Neutrophil (primary cell): ENCODE results near the gene UNC80.

Source experiments
- H3K27ac ChIP-seq: fragments of 200-600 bp; sonication (generic); 2 replicates; pipeline ENCODE4 v1.5.1; 2016; ENCODE audit warnings: mild to moderate bottlenecking, moderate library complexity
- H3K27me3 ChIP-seq: fragments of 200-600 bp; sonication (generic); 2 replicates; pipeline ENCODE4 v1.6.0; 2016; ENCODE audit warnings: mild to moderate bottlenecking
- H3K36me3 ChIP-seq: fragments of 200-600 bp; sonication (generic); 2 replicates; pipeline ENCODE4 v1.5.1; 2017
- H3K4me1 ChIP-seq, 2 experiments: fragments of 200-600 bp in 1 of 2; sonication (generic) in 1 of 2; 1 replicate in 1 of 2; 2 replicates in 1 of 2; pipeline versions ENCODE4 v1.5.1 to v1.6.1; 2013 to 2016; ENCODE audit warnings: low read depth in 1 of 2, low read length in 1 of 2, mild to moderate bottlenecking in 1 of 2, moderate library complexity in 1 of 2; ENCODE audit not compliant: control insufficient read depth in 1 of 2, insufficient read depth in 1 of 2
- H3K4me3 ChIP-seq, 2 experiments: fragments of 200-600 bp in 1 of 2; sonication (generic) in 1 of 2; 1 replicate in 1 of 2; 2 replicates in 1 of 2; pipeline ENCODE4 v1.5.1; 2013 to 2016; ENCODE audit warnings: low read depth in 1 of 2, low read length in 1 of 2, mild to moderate bottlenecking in 1 of 2, moderate library complexity in 1 of 2
- H3K9me3 ChIP-seq: fragments of 200-600 bp; sonication (generic); 2 replicates; pipeline ENCODE4 v1.5.1; 2016
- TF ChIP-seq, protein P1 (sequence below): fragments of 200-600 bp; sonication (generic); IDR thresholded peaks from 2 replicates; pipeline ENCODE4 v1.5.1; 2016; ENCODE audit warnings: antibody characterized with exemption

The UNC80 gene

DNA sequence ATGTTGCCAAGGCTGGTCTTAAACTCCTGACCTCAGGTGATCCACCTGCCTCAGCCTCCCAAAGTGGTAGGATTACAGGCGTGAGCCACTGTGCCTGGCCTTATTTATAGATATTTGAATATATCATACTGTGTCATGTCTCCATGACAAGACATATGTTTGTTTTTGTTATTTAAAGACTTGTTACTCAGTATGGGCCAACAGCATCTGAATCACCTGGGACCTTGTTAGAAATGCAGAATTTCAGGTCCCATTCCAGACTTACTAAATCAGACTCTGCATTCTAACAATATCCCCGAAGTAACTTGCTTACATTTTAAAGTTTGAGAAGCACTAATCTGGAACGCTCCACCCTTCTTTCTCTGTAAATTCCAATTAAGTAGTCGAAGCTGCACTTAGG lies 264.0 kb downstream of the UNC80 start:
- Histone ChIP-seq H3K4me3 (no peak overlapping the region), H3K27ac (no peak overlapping the region), H3K9me3 (no peaks in the 10 kb centered on the region), H3K4me1 (no peaks in the 10 kb centered on the region), H3K27me3 (no peaks in the 10 kb centered on the region), H3K36me3 (peaks cover 35% of the 10 kb centered on the region)
- TF ChIP-seq, protein P1, sequence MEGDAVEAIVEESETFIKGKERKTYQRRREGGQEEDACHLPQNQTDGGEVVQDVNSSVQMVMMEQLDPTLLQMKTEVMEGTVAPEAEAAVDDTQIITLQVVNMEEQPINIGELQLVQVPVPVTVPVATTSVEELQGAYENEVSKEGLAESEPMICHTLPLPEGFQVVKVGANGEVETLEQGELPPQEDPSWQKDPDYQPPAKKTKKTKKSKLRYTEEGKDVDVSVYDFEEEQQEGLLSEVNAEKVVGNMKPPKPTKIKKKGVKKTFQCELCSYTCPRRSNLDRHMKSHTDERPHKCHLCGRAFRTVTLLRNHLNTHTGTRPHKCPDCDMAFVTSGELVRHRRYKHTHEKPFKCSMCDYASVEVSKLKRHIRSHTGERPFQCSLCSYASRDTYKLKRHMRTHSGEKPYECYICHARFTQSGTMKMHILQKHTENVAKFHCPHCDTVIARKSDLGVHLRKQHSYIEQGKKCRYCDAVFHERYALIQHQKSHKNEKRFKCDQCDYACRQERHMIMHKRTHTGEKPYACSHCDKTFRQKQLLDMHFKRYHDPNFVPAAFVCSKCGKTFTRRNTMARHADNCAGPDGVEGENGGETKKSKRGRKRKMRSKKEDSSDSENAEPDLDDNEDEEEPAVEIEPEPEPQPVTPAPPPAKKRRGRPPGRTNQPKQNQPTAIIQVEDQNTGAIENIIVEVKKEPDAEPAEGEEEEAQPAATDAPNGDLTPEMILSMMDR: no peak

DNA sequence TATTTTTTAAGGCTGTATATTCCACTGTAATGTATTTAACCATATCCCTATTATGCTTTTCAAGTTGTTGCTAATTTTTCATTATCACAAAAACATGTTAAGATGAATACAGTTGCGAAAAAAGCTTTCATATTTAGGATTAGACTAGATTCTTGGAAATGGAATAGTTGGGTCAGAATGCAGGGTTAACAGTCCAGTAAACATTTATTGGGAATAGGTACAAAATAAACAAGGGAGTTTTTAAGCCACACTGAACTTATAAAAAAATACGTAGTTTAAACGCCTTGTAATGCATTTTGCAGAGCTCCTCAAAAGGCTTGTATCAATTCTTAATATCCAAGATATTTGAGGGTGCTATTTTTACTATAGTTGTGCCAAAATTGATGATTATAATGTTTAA lies 266.4 kb downstream of the UNC80 start:
- Histone ChIP-seq H3K27ac (no peak overlapping the region), H3K9me3 (no peaks in the 10 kb centered on the region), H3K27me3 (no peaks in the 10 kb centered on the region), H3K4me3 (no peak overlapping the region), H3K36me3 (peaks cover 48% of the 10 kb centered on the region), H3K4me1 (no peaks in the 10 kb centered on the region)
- TF ChIP-seq, protein P1: no peak

DNA sequence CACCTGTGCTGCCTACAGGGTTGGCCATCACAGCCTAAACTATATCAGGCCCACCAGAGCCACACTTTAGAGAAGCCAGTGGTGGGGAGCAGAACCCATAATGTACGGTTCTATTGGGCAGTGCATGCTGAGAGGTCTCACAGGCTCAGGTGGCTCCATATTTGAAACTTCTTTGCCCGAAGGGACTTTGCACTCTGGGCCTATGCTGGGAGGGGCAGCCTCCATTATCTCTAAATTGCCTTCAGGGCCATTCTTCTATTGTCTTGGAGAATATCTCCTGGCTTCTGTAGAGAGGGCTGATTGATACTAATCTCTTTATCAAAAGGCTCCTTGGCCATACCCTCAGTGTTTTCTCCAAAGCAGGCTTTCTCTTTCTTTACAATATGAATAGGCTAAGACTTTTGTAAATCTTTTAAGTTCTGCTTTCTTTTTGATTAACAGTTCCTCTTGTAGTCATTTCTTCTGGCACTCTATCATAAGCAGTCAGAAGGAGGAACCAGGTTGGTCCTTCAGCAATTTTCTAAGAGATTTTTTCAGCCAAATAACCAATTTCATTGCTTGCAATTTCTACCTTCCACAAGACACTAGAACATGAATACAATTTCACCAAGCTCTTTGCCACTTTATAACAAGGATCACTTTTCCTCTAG lies 275.3 kb downstream of the UNC80 start:
- H3K27ac ChIP-seq: no peak overlapping the region
- H3K4me3 ChIP-seq: no peak overlapping the region
- H3K27me3 ChIP-seq: no peaks in the 10 kb centered on the region
- H3K4me1 ChIP-seq: no peaks in the 10 kb centered on the region
- H3K9me3 ChIP-seq: no peaks in the 10 kb centered on the region
- H3K36me3 ChIP-seq: peaks cover 31% of the 10 kb centered on the region
- TF ChIP-seq, protein P1: no peak
